Esophagus muscularis mucosa (tissue), 4 donors: ENCODE results near the gene DPP7.
"Not testable (repeated sequence)": the region's sequence is repeated elsewhere in the genome, so short reads cannot be mapped to it uniquely, and the experiment has no call there.

ENCODE experiments used
- EP300 ChIP-seq: sonication (generic); formaldehyde crosslinking; IDR thresholded peaks from one replicate; pipeline ENCODE4 v1.6.1; 2017; ENCODE audit warnings: antibody characterized with exemption
- POLR2A ChIP-seq: fragments of 450-650 bp; IDR thresholded peaks from one replicate; pipeline ENCODE4 v1.6.1; 2017; ENCODE audit warnings: antibody characterized with exemption, moderate library complexity, mild to moderate bottlenecking, low read depth
- POLR2AphosphoS5 ChIP-seq, 2 donors: sonication (generic); formaldehyde crosslinking; IDR thresholded peaks; one replicate each; pipeline ENCODE4 v1.6.1; 2017; ENCODE audit warnings: antibody characterized with exemption in 2 of 2
- TF ChIP-seq, protein P1 (sequence below), 3 experiments: fragments of 200-600 bp in 2 of 3; fragments of 450-650 bp in 1 of 3; sonication (generic) in 2 of 3; IDR thresholded peaks; one replicate each; pipeline ENCODE4 v1.5.1; 2017 to 2019; ENCODE audit warnings: antibody characterized with exemption in 3 of 3, mild to moderate bottlenecking in 2 of 3, moderate library complexity in 1 of 3

DNA sequence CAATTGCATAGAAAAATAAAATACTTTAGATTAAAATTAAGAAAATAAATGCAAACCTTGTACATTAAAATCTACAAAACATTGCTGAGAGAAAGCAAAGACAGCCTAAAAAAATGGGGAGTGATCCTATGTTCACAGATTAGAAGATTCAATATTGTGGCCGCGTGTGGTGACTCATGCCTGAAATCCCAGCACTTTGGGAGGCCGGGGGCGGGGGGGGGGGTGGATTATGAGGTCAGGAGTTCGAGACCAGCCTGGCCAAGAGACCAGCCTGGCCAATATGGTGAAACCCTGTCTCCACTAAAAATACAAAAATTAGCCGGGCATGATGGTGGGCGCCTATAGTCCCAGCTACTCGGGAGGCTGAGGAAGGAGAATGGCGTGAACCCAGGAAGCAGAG is 20.6 kb upstream of the DPP7 start:
- not testable (repeated sequence) for TF ChIP-seq EP300; POLR2A; POLR2AphosphoS5 (IDR thresholded peaks at IDR 0.05)
- TF ChIP-seq, protein P1, sequence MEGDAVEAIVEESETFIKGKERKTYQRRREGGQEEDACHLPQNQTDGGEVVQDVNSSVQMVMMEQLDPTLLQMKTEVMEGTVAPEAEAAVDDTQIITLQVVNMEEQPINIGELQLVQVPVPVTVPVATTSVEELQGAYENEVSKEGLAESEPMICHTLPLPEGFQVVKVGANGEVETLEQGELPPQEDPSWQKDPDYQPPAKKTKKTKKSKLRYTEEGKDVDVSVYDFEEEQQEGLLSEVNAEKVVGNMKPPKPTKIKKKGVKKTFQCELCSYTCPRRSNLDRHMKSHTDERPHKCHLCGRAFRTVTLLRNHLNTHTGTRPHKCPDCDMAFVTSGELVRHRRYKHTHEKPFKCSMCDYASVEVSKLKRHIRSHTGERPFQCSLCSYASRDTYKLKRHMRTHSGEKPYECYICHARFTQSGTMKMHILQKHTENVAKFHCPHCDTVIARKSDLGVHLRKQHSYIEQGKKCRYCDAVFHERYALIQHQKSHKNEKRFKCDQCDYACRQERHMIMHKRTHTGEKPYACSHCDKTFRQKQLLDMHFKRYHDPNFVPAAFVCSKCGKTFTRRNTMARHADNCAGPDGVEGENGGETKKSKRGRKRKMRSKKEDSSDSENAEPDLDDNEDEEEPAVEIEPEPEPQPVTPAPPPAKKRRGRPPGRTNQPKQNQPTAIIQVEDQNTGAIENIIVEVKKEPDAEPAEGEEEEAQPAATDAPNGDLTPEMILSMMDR (IDR thresholded peaks at IDR 0.05): not testable (repeated sequence)
